Endothelial cell of hepatic sinusoid (primary cell): ENCODE results near the gene NEDD4.
"Not testable (repeated sequence)": the region's sequence is repeated elsewhere in the genome, so short reads cannot be mapped to it uniquely, and the experiment has no call there.

Source experiments
- in situ Hi-C: cut with HindIII; loops from 2 replicates; pipeline ENCODE4 v1.10.0; 2017; ENCODE audit warnings: low sequenced_read_pairs

The NEDD4 gene

GRCh38 chr15:55835866-55836265 lies 157.5 kb downstream of the NEDD4 start:
- in situ Hi-C loops: no loop called here

- in situ Hi-C loops: no loop called here
Measured at GRCh38 chr15:55834331-55834730, 159.1 kb downstream of the NEDD4 start.

GRCh38 chr15:55829826-55830225 lies 163.6 kb downstream of the NEDD4 start:
- in situ Hi-C loops: no loop called here

- in situ Hi-C loops: no loop called here
Measured at GRCh38 chr15:55827955-55828354, 165.5 kb downstream of the NEDD4 start.

GRCh38 chr15:55827204-55827603 lies 166.2 kb downstream of the NEDD4 start:
- in situ Hi-C loops: no loop called here

GRCh38 chr15:55824857-55825613 lies 168.4 kb downstream of the NEDD4 start:
- in situ Hi-C loops: no loop called here

GRCh38 chr15:55823699-55824340 lies 169.6 kb downstream of the NEDD4 start:
- in situ Hi-C loops: no loop called here

- in situ Hi-C loops: no loop called here
Measured at GRCh38 chr15:55823191-55823670, 170.2 kb downstream of the NEDD4 start.

GRCh38 chr15:55821740-55822139 lies 171.7 kb downstream of the NEDD4 start:
- in situ Hi-C loops: not testable (repeated sequence)

- in situ Hi-C loops: no loop called here
Measured at GRCh38 chr15:55820043-55820442, 173.4 kb downstream of the NEDD4 start.

GRCh38 chr15:55819397-55820034 lies 173.9 kb downstream of the NEDD4 start:
- in situ Hi-C loops: no loop called here

GRCh38 chr15:55816017-55816416 lies 177.4 kb downstream of the NEDD4 start:
- in situ Hi-C loops: no loop called here

- in situ Hi-C loops: no loop called here
Measured at GRCh38 chr15:55802600-55803376, 190.6 kb downstream of the NEDD4 start.

GRCh38 chr15:55800216-55800615 lies 193.2 kb downstream of the NEDD4 start:
- in situ Hi-C loops: no loop called here

GRCh38 chr15:55799291-55800212 lies 193.9 kb downstream of the NEDD4 start:
- in situ Hi-C loops: no loop called here

- in situ Hi-C loops: no loop called here
Measured at GRCh38 chr15:55796321-55796965, 197.0 kb downstream of the NEDD4 start.

- in situ Hi-C loops: no loop called here
Measured at GRCh38 chr15:55795031-55795430, 198.4 kb downstream of the NEDD4 start.

- in situ Hi-C loops: no loop called here
Measured at GRCh38 chr15:55791551-55792400, 201.6 kb downstream of the NEDD4 start.
